ENCODE data around the gene ZNF558.

Gene ZNF558

GRCh38 chr19:8820234-8820633 lies 11.9 kb downstream of the ZNF558 start:
- Histone ChIP-seq H3K27me3 (replicated peaks; ENCODE audit: control insufficient read depth, insufficient read depth, low read length) (no peaks in the 10 kb centered on the region), H3K4me3 (replicated peaks; ENCODE audit: low read depth, low read length) (no peak overlapping the region), H3K36me3 (ENCODE audit: control insufficient read depth, insufficient read depth, low read length) (peaks cover 19% of the 10 kb centered on the region)
- DNase-seq (ENCODE audit: extremely low read depth, insufficient read length): no peak
- TF ChIP-seq CTCF (IDR thresholded peaks at IDR 0.05; ENCODE audit: insufficient read depth, low read length, poor library complexity, severe bottlenecking): no peak

- no peak for DNase-seq (ENCODE audit: extremely low read depth, insufficient read length)
- no peak overlapping the region for H3K4me3 ChIP-seq (replicated peaks; ENCODE audit: low read depth, low read length)
- H3K36me3 ChIP-seq (ENCODE audit: control insufficient read depth, insufficient read depth, low read length): peaks cover 6% of the 10 kb centered on the region
- no peaks in the 10 kb centered on the region for H3K27me3 ChIP-seq (replicated peaks; ENCODE audit: control insufficient read depth, insufficient read depth, low read length)
- no peak for TF ChIP-seq CTCF (IDR thresholded peaks at IDR 0.05; ENCODE audit: insufficient read depth, low read length, poor library complexity, severe bottlenecking)
Observed at GRCh38 chr19:8815780-8816179, 16.3 kb downstream of the ZNF558 start.

GRCh38 chr19:8814176-8814575 lies 17.9 kb downstream of the ZNF558 start:
- Histone ChIP-seq H3K36me3 (ENCODE audit: control insufficient read depth, insufficient read depth, low read length) (peaks cover 6% of the 10 kb centered on the region), H3K27me3 (replicated peaks; ENCODE audit: control insufficient read depth, insufficient read depth, low read length) (no peaks in the 10 kb centered on the region), H3K4me3 (replicated peaks; ENCODE audit: low read depth, low read length) (no peak overlapping the region)
- DNase-seq (ENCODE audit: extremely low read depth, insufficient read length): no peak
- no peak for TF ChIP-seq CTCF (IDR thresholded peaks at IDR 0.05; ENCODE audit: insufficient read depth, low read length, poor library complexity, severe bottlenecking)

GRCh38 chr19:8811315-8812172 lies 20.6 kb downstream of the ZNF558 start:
- H3K36me3 ChIP-seq (ENCODE audit: control insufficient read depth, insufficient read depth, low read length): peaks cover 6% of the 10 kb centered on the region
- H3K4me3 ChIP-seq (replicated peaks; ENCODE audit: low read depth, low read length): no peak overlapping the region
- no peaks in the 10 kb centered on the region for H3K27me3 ChIP-seq (replicated peaks; ENCODE audit: control insufficient read depth, insufficient read depth, low read length)
- DNase-seq (ENCODE audit: extremely low read depth, insufficient read length): no peak
- no peak for TF ChIP-seq CTCF (IDR thresholded peaks at IDR 0.05; ENCODE audit: insufficient read depth, low read length, poor library complexity, severe bottlenecking)

GRCh38 chr19:8806661-8807060 lies 25.4 kb downstream of the ZNF558 start:
- H3K27me3 ChIP-seq (replicated peaks; ENCODE audit: control insufficient read depth, insufficient read depth, low read length): no peaks in the 10 kb centered on the region
- peaks cover 2% of the 10 kb centered on the region for H3K36me3 ChIP-seq (ENCODE audit: control insufficient read depth, insufficient read depth, low read length)
- no peak for DNase-seq (ENCODE audit: extremely low read depth, insufficient read length)
- no peak for TF ChIP-seq CTCF (IDR thresholded peaks at IDR 0.05; ENCODE audit: insufficient read depth, low read length, poor library complexity, severe bottlenecking)
- H3K4me3 ChIP-seq (replicated peaks; ENCODE audit: low read depth, low read length): no peak overlapping the region

Data from GM06990 (cell line).